Endothelial cell of umbilical vein (primary cell): ENCODE results near the gene DCC. TPM values are rescaled to one million over a fixed set of nuclear protein-coding genes. Genes with fewer than 3 reads are reported as not detected.

Experiments
- BruUV-seq: library from RNA; stranded (reverse); fragments of 400-500 nt; replicated peaks from 2 replicates; lab custom pipeline; 2021; lab: Mats Ljungman, UMichigan
- CTCF ChIA-PET: fragments of 300-600, 350-600 bp; sonication (Branson Sonifier 250); formaldehyde crosslinking; loops from one replicate; lab custom pipeline; 2021; ENCODE audit warnings: antibody characterized with exemption, inconsistent platforms; lab: Charles Lee
- POLR2A ChIA-PET: fragments of 300-600, 350-600 bp; sonication (Branson Sonifier 250); formaldehyde crosslinking; loops from one replicate; lab custom pipeline; 2021; ENCODE audit warnings: antibody characterized with exemption, inconsistent platforms; lab: Charles Lee
- DNase-seq: peaks from one replicate; pipeline ENCODE4 v3.0.0-alpha.2; 2011; ENCODE audit warnings: low read depth, low spot score
- FAIRE-seq: peaks from 2 replicates; lab custom pipeline; 2011; peaks lifted over from hg19 to GRCh38; lab: Jason Lieb, UNC
- H2AFZ ChIP-seq: 2 replicates; pipeline ENCODE4 v1.6.0; 2012; ENCODE audit warnings: low read depth, low read length, control low read depth, inconsistent platforms
- H3K27ac ChIP-seq: 2 replicates; pipeline ENCODE4 v1.5.1; 2011; ENCODE audit warnings: low read depth, mild to moderate bottlenecking, control low read depth, low read length, moderate library complexity; ENCODE audit not compliant: insufficient read depth
- H3K27me3 ChIP-seq, 2 experiments: 2 replicates each; pipeline versions ENCODE4 v1.6.0 to v1.6.1; 2011; ENCODE audit warnings: low read length in 2 of 2, mixed read lengths in 1 of 2; ENCODE audit not compliant: control insufficient read depth in 2 of 2, insufficient read depth in 2 of 2
- H3K36me3 ChIP-seq, 2 experiments: 2 replicates in 1 of 2; 3 replicates in 1 of 2; pipeline ENCODE4 v1.5.1; 2011; ENCODE audit warnings: low read length in 2 of 2, mild to moderate bottlenecking in 1 of 2, moderate library complexity in 1 of 2; ENCODE audit not compliant: control insufficient read depth in 2 of 2, insufficient read depth in 2 of 2; ENCODE audit errors: extremely low read depth in 1 of 2
- H3K4me1 ChIP-seq: 3 replicates; pipeline ENCODE4 v1.5.1; 2011; ENCODE audit warnings: mild to moderate bottlenecking, low read length; ENCODE audit not compliant: control insufficient read depth, insufficient read depth; ENCODE audit errors: extremely low read depth
- H3K4me2 ChIP-seq: 2 replicates; pipeline ENCODE4 v1.6.1; 2011; ENCODE audit warnings: low read length, control low read depth, mixed read lengths; ENCODE audit not compliant: insufficient read depth
- H3K4me3 ChIP-seq, 3 experiments: fragments of 200-600 bp in 1 of 3; sonication (generic), shearing (Covaris generic) in 1 of 3; replicated peaks in 1 of 3; 2 replicates each; pipeline ENCODE4 v1.5.1; 2011 to 2016; ENCODE audit warnings: control low read depth in 3 of 3, low read length in 3 of 3, mild to moderate bottlenecking in 2 of 3, inconsistent platforms in 1 of 3, low read depth in 1 of 3, moderate library complexity in 1 of 3; ENCODE audit not compliant: insufficient read depth in 1 of 3
- H3K79me2 ChIP-seq: 2 replicates; pipeline ENCODE4 v1.6.0; 2012; ENCODE audit warnings: low read length, inconsistent platforms; ENCODE audit not compliant: control insufficient read depth, insufficient read depth
- H3K9ac ChIP-seq: replicated peaks from 2 replicates; pipeline ENCODE3; 2011; ENCODE audit warnings: low read length, control low read depth; ENCODE audit not compliant: insufficient read depth; ENCODE audit errors: extremely low read depth
- H3K9me1 ChIP-seq: replicated peaks from 3 replicates; pipeline ENCODE4 v1.6.0; 2011; ENCODE audit warnings: mild to moderate bottlenecking, low read length; ENCODE audit not compliant: control insufficient read depth, insufficient read depth; ENCODE audit errors: extremely low read depth
- H3K9me3 ChIP-seq: replicated peaks from 2 replicates; pipeline ENCODE4 v1.5.1; 2012; ENCODE audit warnings: low read length, inconsistent platforms; ENCODE audit not compliant: control insufficient read depth, insufficient read depth
- H4K20me1 ChIP-seq: replicated peaks from 2 replicates; pipeline ENCODE3; 2011; ENCODE audit warnings: mild to moderate bottlenecking, low read length; ENCODE audit not compliant: control insufficient read depth, insufficient read depth; ENCODE audit errors: extremely low read depth
- CTCF ChIP-seq, 2 donors: IDR thresholded peaks; 1 replicate in 1 of 2; 2 replicates in 1 of 2; pipeline ENCODE4 v1.5.1; 2011; ENCODE audit warnings: low read length in 2 of 2, mild to moderate bottlenecking in 2 of 2, moderate library complexity in 2 of 2, control low read depth in 1 of 2, inconsistent platforms in 1 of 2, low read depth in 1 of 2; ENCODE audit not compliant: insufficient read depth in 1 of 2; ENCODE audit errors: extremely low read depth in 1 of 2
- EZH2 ChIP-seq: IDR thresholded peaks from 2 replicates; pipeline ENCODE4 v1.6.1; 2012; ENCODE audit warnings: borderline replicate concordance, low read depth, mild to moderate bottlenecking, moderate library complexity, low read length, inconsistent platforms; ENCODE audit not compliant: severe bottlenecking
- FOS ChIP-seq: IDR thresholded peaks from 2 replicates; pipeline ENCODE4 v1.6.1; 2011; ENCODE audit warnings: mild to moderate bottlenecking, low read length, moderate library complexity, borderline replicate concordance; ENCODE audit not compliant: insufficient read depth
- GATA2 ChIP-seq: IDR thresholded peaks from 2 replicates; pipeline ENCODE4 v1.7.0; 2011; ENCODE audit warnings: low read depth, mild to moderate bottlenecking, moderate library complexity, mixed read lengths, low read length; ENCODE audit not compliant: insufficient read length, insufficient read depth
- JUN ChIP-seq: IDR thresholded peaks from 2 replicates; pipeline ENCODE4 v1.6.1; 2011; ENCODE audit warnings: borderline replicate concordance, low read depth; ENCODE audit not compliant: insufficient read length, insufficient read depth
- MYC ChIP-seq: IDR thresholded peaks from one replicate; pipeline ENCODE4 v1.6.1; 2011; ENCODE audit warnings: mild to moderate bottlenecking, low read depth, low read length
- POLR2A ChIP-seq: IDR thresholded peaks from 2 replicates; pipeline ENCODE4 v1.6.1; 2012; ENCODE audit warnings: low read depth, mild to moderate bottlenecking, control low read depth, low read length
- POLR2AphosphoS5 ChIP-seq: IDR thresholded peaks from 2 replicates; pipeline ENCODE4 v1.6.1; 2012; ENCODE audit warnings: low read depth, mild to moderate bottlenecking, control low read depth, low read length, moderate library complexity; ENCODE audit not compliant: insufficient read depth
- dilution Hi-C: fragments of 300-500 bp; cut with MboI; formaldehyde crosslinking; loops from one replicate; pipeline ENCODE4 v1.15.0; 2019; ENCODE audit warnings: low sequenced_read_pairs; ENCODE audit not compliant: extremely low pct_ligation_motif_present
- intact Hi-C: fragments of 100-400 bp; cut with micrococcal nuclease; formaldehyde crosslinking; loops from one replicate; pipeline ENCODE4 v1.10.0; 2022
- polyA plus RNA-seq, 4 experiments: library from polyadenylated mRNA; depleted of rRNA in 3 of 4; stranded (reverse) in 3 of 4; unstranded in 1 of 4; fragments of >200 nt; gene quantifications; 2 replicates each; pipeline versions ENCODE4 v1.2.1 to v1.2.3, GENCODE V29; 2011 to 2012; ENCODE audit warnings: missing spikeins in 1 of 4
- total RNA-seq: library from RNA; stranded (reverse); gene quantifications from 2 replicates; pipeline ENCODE4 v1.2.3, GENCODE V29; 2021
- TF ChIP-seq, protein P1 (sequence below): IDR thresholded peaks from 2 replicates; pipeline ENCODE4 v1.6.1; 2011; ENCODE audit not compliant: insufficient read depth, insufficient read length

The DCC gene
- total and polyA plus RNA-seq, 2 donors (not counting 3 experiments of a cell fraction or from before 2014, with no cell fraction given): not detected

- Histone ChIP-seq H3K9me3 (no peaks in the 10 kb centered on the region), H3K4me3 (no peak overlapping the region), H3K9ac (no peak overlapping the region), H4K20me1 (no peaks in the 10 kb centered on the region), H2AFZ (no peak overlapping the region), H3K36me3 (no peaks in the 10 kb centered on the region), H3K4me2 (no peak overlapping the region), H3K27me3 (no peaks in the 10 kb centered on the region), H3K4me1 (no peaks in the 10 kb centered on the region), H3K27ac (no peak overlapping the region), H3K79me2 (no peaks in the 10 kb centered on the region), H3K9me1 (no peaks in the 10 kb centered on the region)
- FAIRE-seq (no peak), DNase-seq (no peak)
- intact Hi-C loops (no loop called here), dilution Hi-C loops (no loop called here)
- ChIA-PET CTCF (no interaction called here), POLR2A (no interaction called here)
- TF ChIP-seq POLR2AphosphoS5: no peak
- TF ChIP-seq MYC: no peak
- no peak for TF ChIP-seq JUN
- no peak for TF ChIP-seq GATA2
- TF ChIP-seq, protein P1, sequence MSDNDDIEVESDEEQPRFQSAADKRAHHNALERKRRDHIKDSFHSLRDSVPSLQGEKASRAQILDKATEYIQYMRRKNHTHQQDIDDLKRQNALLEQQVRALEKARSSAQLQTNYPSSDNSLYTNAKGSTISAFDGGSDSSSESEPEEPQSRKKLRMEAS: no peak
- no peak for TF ChIP-seq FOS
- TF ChIP-seq POLR2A: no peak
- no peak for TF ChIP-seq EZH2
- TF ChIP-seq CTCF (IDR thresholded peaks at IDR 0.05; ENCODE audit: extremely low read depth in 1 of 2, insufficient read depth in 1 of 2, low read depth in 1 of 2, low read length in 2 of 2): no peak
- no TSS peak for BruUV-seq
Measured at GRCh38 chr18:53417003-53417402, 1077.0 kb downstream of the DCC start.
